Neuron (in vitro differentiated cells): ENCODE results near the gene HTRA1.

ENCODE experiments used
- H2AFZ ChIP-seq: one replicate; pipeline ENCODE4 v1.6.1; 2013; ENCODE audit warnings: low read depth, mild to moderate bottlenecking, inconsistent platforms, low read length, moderate library complexity
- H3K27me3 ChIP-seq: one replicate; pipeline ENCODE4 v1.6.1; 2013; ENCODE audit warnings: low read length; ENCODE audit not compliant: insufficient read depth
- H3K36me3 ChIP-seq: one replicate; pipeline ENCODE4 v1.6.1; 2013; ENCODE audit warnings: low read length; ENCODE audit not compliant: insufficient read depth
- H3K4me1 ChIP-seq: one replicate; pipeline ENCODE4 v1.6.1; 2013; ENCODE audit warnings: low read length; ENCODE audit not compliant: insufficient read depth
- H3K4me3 ChIP-seq: 2 replicates; pipeline ENCODE4 v1.5.1; 2013; ENCODE audit warnings: mild to moderate bottlenecking, low read length, moderate library complexity
- H3K9me3 ChIP-seq: one replicate; pipeline ENCODE4 v1.6.1; 2013; ENCODE audit warnings: low read length

The HTRA1 gene

GRCh38 chr10:122459561-122460273 lies 1.6 kb upstream of the HTRA1 start:
- Histone ChIP-seq H3K4me3 (no peak overlapping the region), H3K9me3 (no peaks in the 10 kb centered on the region), H3K36me3 (no peaks in the 10 kb centered on the region), H2AFZ (no peak overlapping the region), H3K4me1 (peaks cover 34% of the 10 kb centered on the region), H3K27me3 (no peaks in the 10 kb centered on the region)

- peak overlapping the region; percentile 53 for H3K4me3 ChIP-seq
- peaks cover 25% of the 10 kb centered on the region for H3K4me1 ChIP-seq
- no peaks in the 10 kb centered on the region for H3K27me3 ChIP-seq
- no peaks in the 10 kb centered on the region for H3K36me3 ChIP-seq
- no peaks in the 10 kb centered on the region for H3K9me3 ChIP-seq
- peak overlapping the region; percentile 86 for H2AFZ ChIP-seq
These were observed 461 bp upstream of the HTRA1 start for GRCh38 chr10:122460891-122461293.

- Histone ChIP-seq H3K36me3 (no peaks in the 10 kb centered on the region), H3K4me1 (peaks cover 23% of the 10 kb centered on the region), H2AFZ (peak overlapping the region; percentile 17), H3K9me3 (no peaks in the 10 kb centered on the region), H3K27me3 (no peaks in the 10 kb centered on the region), H3K4me3 (peak overlapping the region; percentile 53)
These were observed 578 bp downstream of the HTRA1 start for GRCh38 chr10:122461729-122462532.

GRCh38 chr10:122462533-122463465 lies 1.4 kb downstream of the HTRA1 start:
- Histone ChIP-seq H3K36me3 (no peaks in the 10 kb centered on the region), H3K4me3 (peak overlapping the region; percentile 53), H2AFZ (peak overlapping the region; percentile 17), H3K27me3 (no peaks in the 10 kb centered on the region), H3K4me1 (peaks cover 23% of the 10 kb centered on the region), H3K9me3 (no peaks in the 10 kb centered on the region)

- no peak overlapping the region for H2AFZ ChIP-seq
- no peaks in the 10 kb centered on the region for H3K9me3 ChIP-seq
- no peaks in the 10 kb centered on the region for H3K27me3 ChIP-seq
- no peaks in the 10 kb centered on the region for H3K36me3 ChIP-seq
- H3K4me3 ChIP-seq: no peak overlapping the region
- peaks cover 18% of the 10 kb centered on the region for H3K4me1 ChIP-seq
These were observed 2.3 kb downstream of the HTRA1 start for GRCh38 chr10:122463466-122464249.

GRCh38 chr10:122464250-122464510 lies 2.8 kb downstream of the HTRA1 start:
- no peaks in the 10 kb centered on the region for H3K36me3 ChIP-seq
- no peak overlapping the region for H2AFZ ChIP-seq
- no peaks in the 10 kb centered on the region for H3K27me3 ChIP-seq
- H3K4me1 ChIP-seq: peaks cover 18% of the 10 kb centered on the region
- H3K4me3 ChIP-seq: no peak overlapping the region
- no peaks in the 10 kb centered on the region for H3K9me3 ChIP-seq

- Histone ChIP-seq H3K36me3 (no peaks in the 10 kb centered on the region), H3K4me1 (peaks cover 18% of the 10 kb centered on the region), H3K9me3 (no peaks in the 10 kb centered on the region), H3K4me3 (no peak overlapping the region), H3K27me3 (no peaks in the 10 kb centered on the region), H2AFZ (no peak overlapping the region)
These were observed 3.2 kb downstream of the HTRA1 start for GRCh38 chr10:122464586-122464985.

- H3K9me3 ChIP-seq: no peaks in the 10 kb centered on the region
- no peak overlapping the region for H3K4me3 ChIP-seq
- H3K27me3 ChIP-seq: no peaks in the 10 kb centered on the region
- peaks cover 17% of the 10 kb centered on the region for H3K4me1 ChIP-seq
- no peaks in the 10 kb centered on the region for H3K36me3 ChIP-seq
- no peak overlapping the region for H2AFZ ChIP-seq
These were observed 4.2 kb downstream of the HTRA1 start for GRCh38 chr10:122465401-122466040.

GRCh38 chr10:122466951-122467381 lies 5.6 kb downstream of the HTRA1 start:
- Histone ChIP-seq H3K4me3 (no peak overlapping the region), H2AFZ (no peak overlapping the region), H3K9me3 (no peaks in the 10 kb centered on the region), H3K4me1 (peaks cover 12% of the 10 kb centered on the region), H3K36me3 (no peaks in the 10 kb centered on the region), H3K27me3 (no peaks in the 10 kb centered on the region)

- H3K36me3 ChIP-seq: no peaks in the 10 kb centered on the region
- H3K9me3 ChIP-seq: no peaks in the 10 kb centered on the region
- no peak overlapping the region for H2AFZ ChIP-seq
- peaks cover 5% of the 10 kb centered on the region for H3K4me1 ChIP-seq
- no peaks in the 10 kb centered on the region for H3K27me3 ChIP-seq
- H3K4me3 ChIP-seq: no peak overlapping the region
These were observed 6.3 kb downstream of the HTRA1 start for GRCh38 chr10:122467701-122468100.

- Histone ChIP-seq H3K36me3 (no peaks in the 10 kb centered on the region), H3K4me3 (no peak overlapping the region), H3K4me1 (no peaks in the 10 kb centered on the region), H2AFZ (no peak overlapping the region), H3K27me3 (no peaks in the 10 kb centered on the region), H3K9me3 (no peaks in the 10 kb centered on the region)
These were observed 7.1 kb downstream of the HTRA1 start for GRCh38 chr10:122468307-122468925.
